Mesothelial cell of epicardium (in vitro differentiated cells): ENCODE results near the gene SULT1A1. TPM values are rescaled to one million over a fixed set of nuclear protein-coding genes. Genes with fewer than 3 reads are reported as not detected.

Experiments
- DNase-seq, 2 experiments: peaks; one replicate each; pipeline ENCODE4 v3.0.0; 2021; ENCODE audit warnings: low spot score in 2 of 2; ENCODE audit not compliant: unreplicated experiment in 2 of 2
- H3K27ac Mint-ChIP-seq: 2 replicates; pipeline ENCODE4 v1.8.0; 2021; ENCODE audit warnings: mixed read lengths
- H3K27me3 Mint-ChIP-seq: 2 replicates; pipeline ENCODE4 v1.8.0; 2021; ENCODE audit warnings: low read depth, mixed read lengths
- H3K36me3 Mint-ChIP-seq: 2 replicates; pipeline ENCODE4 v1.8.0; 2021; ENCODE audit warnings: mixed read lengths
- H3K4me1 Mint-ChIP-seq: 2 replicates; pipeline ENCODE4 v1.8.0; 2021; ENCODE audit warnings: mixed read lengths
- H3K4me3 Mint-ChIP-seq: 2 replicates; pipeline ENCODE4 v1.8.0; 2021; ENCODE audit warnings: mild to moderate bottlenecking, moderate library complexity, mixed read lengths
- H3K9me3 Mint-ChIP-seq: 2 replicates; pipeline ENCODE4 v1.8.0; 2021; ENCODE audit warnings: mixed read lengths
- CTCF ChIP-seq: fragments of 200-600 bp; sonication (generic); IDR thresholded peaks from one replicate; pipeline ENCODE4 v1.5.0; 2021; ENCODE audit warnings: antibody characterized with exemption; ENCODE audit not compliant: unreplicated experiment
- total RNA-seq: library from RNA; stranded (reverse); gene quantifications from 3 replicates; pipeline ENCODE4 v1.2.1, GENCODE V29; 2021

Gene SULT1A1
- total RNA-seq, 1 donor from 2014 or later: 8.3 TPM

DNA sequence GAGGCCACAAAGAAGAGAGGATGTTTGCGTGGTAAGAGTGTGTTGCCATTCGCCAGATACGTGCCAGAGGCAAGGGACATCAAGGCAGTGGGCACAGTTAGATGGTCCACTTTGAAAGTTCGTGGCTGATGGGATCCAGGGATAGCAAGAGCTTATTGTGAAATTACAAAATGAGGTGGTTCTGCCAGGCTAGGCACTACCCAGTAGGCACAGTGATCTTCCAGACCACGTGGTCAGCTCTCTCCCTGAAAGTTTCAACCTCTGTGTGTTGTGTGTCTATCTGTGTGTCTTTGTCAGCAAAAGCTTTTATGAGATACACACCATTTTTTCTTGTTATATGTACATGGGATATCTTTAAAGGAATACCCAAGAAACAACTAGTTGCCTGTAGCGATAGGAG, 46.6 kb downstream of the SULT1A1 start:
- no peak for DNase-seq
- no peak overlapping the region for H3K4me3 Mint-ChIP-seq
- peaks cover 34% of the 10 kb centered on the region for H3K36me3 Mint-ChIP-seq
- H3K4me1 Mint-ChIP-seq: peaks cover 3% of the 10 kb centered on the region
- peaks cover 12% of the 10 kb centered on the region for H3K9me3 Mint-ChIP-seq
- H3K27me3 Mint-ChIP-seq: no peaks in the 10 kb centered on the region
- no peak for TF ChIP-seq CTCF
- no peak overlapping the region for H3K27ac Mint-ChIP-seq

DNA sequence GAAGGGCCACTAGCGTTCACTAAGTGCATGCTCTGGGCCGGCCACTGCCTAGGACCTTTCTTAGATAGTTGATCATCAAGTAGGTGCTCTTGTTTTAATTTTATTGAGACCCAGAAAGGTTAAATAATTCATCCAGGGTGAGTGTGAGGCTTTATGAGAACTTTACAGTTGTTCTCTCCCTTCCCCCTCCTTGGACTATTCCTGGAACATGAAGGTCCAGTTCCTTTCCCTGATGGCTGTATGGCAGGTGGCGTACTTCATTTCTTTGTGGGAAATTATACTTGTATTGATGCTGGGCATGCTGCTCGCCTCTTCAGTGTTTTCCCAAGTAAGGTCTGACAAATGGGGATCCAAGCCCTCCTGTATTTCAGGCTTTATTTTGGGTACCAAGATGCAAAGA, 47.6 kb downstream of the SULT1A1 start:
- no peak for TF ChIP-seq CTCF
- Mint-ChIP-seq H3K27me3 (no peaks in the 10 kb centered on the region), H3K36me3 (peaks cover 29% of the 10 kb centered on the region), H3K27ac (no peak overlapping the region), H3K4me3 (no peak overlapping the region), H3K9me3 (peaks cover 6% of the 10 kb centered on the region), H3K4me1 (peaks cover 3% of the 10 kb centered on the region)
- DNase-seq: no peak

DNA sequence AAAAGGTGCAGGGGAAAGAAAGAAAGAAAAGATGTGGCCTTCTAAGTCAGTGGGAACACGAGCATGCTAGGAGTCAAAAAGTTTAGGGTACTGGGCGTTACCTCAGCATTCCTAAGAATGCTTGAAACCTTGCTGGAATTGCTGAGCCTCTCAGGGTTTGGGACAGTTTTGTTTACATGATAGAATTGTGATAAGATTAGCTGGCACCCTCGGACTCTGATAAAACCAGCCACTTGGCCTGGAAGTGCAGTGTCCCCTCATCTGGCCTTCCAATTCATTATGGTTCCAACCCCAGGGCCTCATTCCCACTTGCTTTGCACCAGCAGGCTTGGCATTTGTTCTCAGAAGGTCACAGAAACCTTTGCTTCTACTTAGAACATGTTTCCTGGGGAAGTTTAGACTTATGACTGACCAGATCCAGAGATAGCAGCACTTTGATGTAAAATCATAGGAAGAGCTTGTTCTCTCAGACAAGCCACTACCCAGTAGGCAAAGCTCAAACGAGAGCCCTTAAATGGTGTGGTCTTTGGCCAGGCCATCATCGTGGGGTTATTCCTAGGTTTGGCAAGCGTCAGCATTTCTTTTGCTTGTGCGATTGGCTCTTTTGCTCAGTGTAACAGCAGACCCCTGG, 48.2 kb downstream of the SULT1A1 start:
- Mint-ChIP-seq H3K36me3 (peaks cover 27% of the 10 kb centered on the region), H3K4me3 (no peak overlapping the region), H3K27me3 (no peaks in the 10 kb centered on the region), H3K27ac (no peak overlapping the region), H3K9me3 (peaks cover 4% of the 10 kb centered on the region), H3K4me1 (peaks cover 3% of the 10 kb centered on the region)
- TF ChIP-seq CTCF: no peak
- no peak for DNase-seq

DNA sequence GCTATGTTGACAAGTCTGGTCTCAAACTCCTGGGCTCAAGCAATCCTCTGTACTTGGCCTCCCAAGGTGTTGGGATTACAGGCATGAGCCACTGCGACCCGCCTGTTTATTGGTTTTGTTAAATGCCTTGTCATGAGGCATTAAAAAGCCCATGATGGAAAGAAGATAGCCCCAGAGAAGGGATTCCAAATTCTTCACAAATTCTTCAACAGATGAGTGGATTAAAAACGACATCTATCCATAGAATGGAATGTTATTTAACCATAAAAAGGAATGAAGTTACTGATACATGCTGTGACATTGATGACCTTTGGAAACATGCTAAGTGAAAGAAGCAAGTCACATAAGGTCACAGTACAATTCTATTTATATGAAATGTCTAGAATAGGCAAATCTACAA, 51.4 kb downstream of the SULT1A1 start:
- no peak overlapping the region for H3K27ac Mint-ChIP-seq
- no peaks in the 10 kb centered on the region for H3K9me3 Mint-ChIP-seq
- no peak for TF ChIP-seq CTCF
- peaks cover 18% of the 10 kb centered on the region for H3K36me3 Mint-ChIP-seq
- DNase-seq: no peak
- H3K4me1 Mint-ChIP-seq: peaks cover 10% of the 10 kb centered on the region
- H3K4me3 Mint-ChIP-seq: no peak overlapping the region
- H3K27me3 Mint-ChIP-seq: no peaks in the 10 kb centered on the region

GRCh38 chr16:28556914-28557320, 52.9 kb downstream of the SULT1A1 start:
- Mint-ChIP-seq H3K4me1 (peaks cover 10% of the 10 kb centered on the region), H3K4me3 (no peak overlapping the region), H3K9me3 (no peaks in the 10 kb centered on the region), H3K27ac (no peak overlapping the region), H3K36me3 (peaks cover 18% of the 10 kb centered on the region), H3K27me3 (no peaks in the 10 kb centered on the region)
- no peak for TF ChIP-seq CTCF
- no peak for DNase-seq

DNA sequence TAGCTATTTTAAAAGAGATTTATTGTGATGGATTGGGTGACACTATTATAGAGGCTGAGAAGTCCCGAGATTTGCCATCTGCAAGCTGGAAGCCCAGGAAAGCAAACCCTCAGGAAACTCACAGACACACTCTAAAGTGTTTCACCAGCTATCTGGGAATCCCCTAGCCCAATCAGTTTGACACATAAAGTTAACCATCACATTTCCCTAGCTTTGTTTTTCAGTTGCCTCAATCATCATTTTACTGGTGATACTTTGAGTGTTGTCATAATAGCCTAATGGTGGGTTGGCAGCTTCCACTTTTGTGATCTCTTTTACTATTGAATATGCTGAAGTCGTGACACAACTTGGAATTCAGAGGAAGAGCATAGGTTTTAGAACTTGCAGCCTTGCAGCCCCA, 54.3 kb downstream of the SULT1A1 start:
- Mint-ChIP-seq H3K27ac (no peak overlapping the region), H3K36me3 (peaks cover 17% of the 10 kb centered on the region), H3K4me3 (no peak overlapping the region), H3K9me3 (no peaks in the 10 kb centered on the region), H3K4me1 (peaks cover 8% of the 10 kb centered on the region), H3K27me3 (no peaks in the 10 kb centered on the region)
- no peak for TF ChIP-seq CTCF
- DNase-seq: no peak
